GM12878 (cell line): ENCODE measurements around the gene SPAG6. TPM values are rescaled to one million over a fixed set of nuclear protein-coding genes. Genes with fewer than 3 reads are reported as not detected.

Source experiments
- CUX1 ChIP-seq: IDR thresholded peaks from 2 replicates; pipeline ENCODE4 v1.6.1; 2012; ENCODE audit warnings: improper control_type of control experiment, low read depth, low read length; ENCODE audit not compliant: insufficient replicate concordance
- HSF1 ChIP-seq: fragments of 150-350 bp; IDR thresholded peaks from 2 replicates; pipeline ENCODE4 v1.6.1; 2014; ENCODE audit warnings: mild to moderate bottlenecking, low read depth, low read length
- NR2C2 ChIP-seq: IDR thresholded peaks from 2 replicates; pipeline ENCODE4 v1.6.1; 2011; ENCODE audit warnings: borderline replicate concordance, low read depth; ENCODE audit not compliant: control insufficient read depth, insufficient read length
- polyA plus RNA-seq, 11 experiments: library from polyadenylated mRNA; depleted of rRNA in 4 of 11; unstranded in 6 of 11; stranded (reverse) in 5 of 11; fragments of >200 nt; fragmentation: Nextera tagmentation in 4 of 11; fragmentation: Illumina TruSeq in 1 of 11; extraction: Ambion mirVana in 4 of 11; extraction: Trizol in 1 of 11; gene quantifications; 1 replicate in 1 of 11; 2 replicates in 10 of 11; pipeline versions ENCODE4 v1.2.1 to v1.2.3, GENCODE V29; 2011 to 2016; ENCODE audit warnings: inconsistent platforms in 2 of 11, missing spikeins in 2 of 11, low read depth in 1 of 11
- total RNA-seq, 4 experiments: library from RNA; depleted of rRNA in 3 of 4; stranded (reverse); fragments of >200 nt in 3 of 4; fragmentation: Illumina TruSeq in 1 of 4; extraction: Trizol in 1 of 4; gene quantifications; 2 replicates each; pipeline versions ENCODE4 v1.2.1 to v1.2.3, GENCODE V29; 2013 to 2021
- TF ChIP-seq, protein P1 (sequence below): IDR thresholded peaks from 2 replicates; pipeline ENCODE4 v1.6.1; 2011; ENCODE audit warnings: borderline replicate concordance, low read depth, mild to moderate bottlenecking, moderate library complexity, mixed read lengths, low read length; ENCODE audit not compliant: insufficient read depth; ENCODE audit errors: extremely low read length
- TF ChIP-seq, protein P2 (sequence below): fragments of 450-650 bp; IDR thresholded peaks from 2 replicates; pipeline ENCODE4 v1.6.1; 2016; ENCODE audit warnings: mild to moderate bottlenecking, moderate library complexity, borderline replicate concordance

Gene SPAG6
- total and polyA plus RNA-seq, 10 of the 15 experiments (the other 5 are each of a cell fraction or from before 2014, with no cell fraction given): 0.13 to 0.99 (median 0.40) TPM; not detected in 1

DNA sequence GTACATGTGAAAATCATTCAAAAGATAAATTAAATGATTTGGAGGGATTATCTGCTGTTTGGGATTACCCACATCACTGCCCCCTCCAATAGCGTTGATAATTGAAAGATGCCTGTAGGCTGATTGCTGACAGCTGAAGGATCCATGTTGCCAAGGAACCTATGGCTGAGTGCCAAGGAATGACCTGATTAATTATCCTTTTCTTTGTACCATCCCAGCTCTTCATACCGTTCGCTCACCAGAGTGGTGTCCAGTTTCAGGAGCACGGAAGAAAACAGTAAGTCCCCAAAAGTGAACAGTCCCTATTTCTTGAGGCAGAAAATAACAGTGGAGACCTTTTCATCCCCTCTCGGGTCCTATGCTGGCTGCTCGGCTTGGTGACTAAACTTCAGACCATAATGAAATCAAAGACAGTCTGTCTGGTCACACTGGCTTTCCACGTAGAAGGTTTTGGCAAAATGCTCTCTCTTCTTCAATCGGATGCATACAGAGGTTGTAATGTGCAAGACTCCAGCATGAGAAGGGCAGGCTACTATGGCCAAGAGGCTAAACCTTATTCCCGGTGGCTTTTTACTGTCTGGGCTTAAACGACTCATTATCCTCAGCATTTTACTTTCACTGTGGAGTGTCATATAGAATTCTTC is 108.8 kb downstream of the SPAG6 start (continued):
- no peak for TF ChIP-seq CUX1
- no peak for TF ChIP-seq NR2C2
- TF ChIP-seq, protein P1, sequence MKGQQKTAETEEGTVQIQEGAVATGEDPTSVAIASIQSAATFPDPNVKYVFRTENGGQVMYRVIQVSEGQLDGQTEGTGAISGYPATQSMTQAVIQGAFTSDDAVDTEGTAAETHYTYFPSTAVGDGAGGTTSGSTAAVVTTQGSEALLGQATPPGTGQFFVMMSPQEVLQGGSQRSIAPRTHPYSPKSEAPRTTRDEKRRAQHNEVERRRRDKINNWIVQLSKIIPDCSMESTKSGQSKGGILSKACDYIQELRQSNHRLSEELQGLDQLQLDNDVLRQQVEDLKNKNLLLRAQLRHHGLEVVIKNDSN: no peak
- TF ChIP-seq HSF1: no peak
- TF ChIP-seq, protein P2, sequence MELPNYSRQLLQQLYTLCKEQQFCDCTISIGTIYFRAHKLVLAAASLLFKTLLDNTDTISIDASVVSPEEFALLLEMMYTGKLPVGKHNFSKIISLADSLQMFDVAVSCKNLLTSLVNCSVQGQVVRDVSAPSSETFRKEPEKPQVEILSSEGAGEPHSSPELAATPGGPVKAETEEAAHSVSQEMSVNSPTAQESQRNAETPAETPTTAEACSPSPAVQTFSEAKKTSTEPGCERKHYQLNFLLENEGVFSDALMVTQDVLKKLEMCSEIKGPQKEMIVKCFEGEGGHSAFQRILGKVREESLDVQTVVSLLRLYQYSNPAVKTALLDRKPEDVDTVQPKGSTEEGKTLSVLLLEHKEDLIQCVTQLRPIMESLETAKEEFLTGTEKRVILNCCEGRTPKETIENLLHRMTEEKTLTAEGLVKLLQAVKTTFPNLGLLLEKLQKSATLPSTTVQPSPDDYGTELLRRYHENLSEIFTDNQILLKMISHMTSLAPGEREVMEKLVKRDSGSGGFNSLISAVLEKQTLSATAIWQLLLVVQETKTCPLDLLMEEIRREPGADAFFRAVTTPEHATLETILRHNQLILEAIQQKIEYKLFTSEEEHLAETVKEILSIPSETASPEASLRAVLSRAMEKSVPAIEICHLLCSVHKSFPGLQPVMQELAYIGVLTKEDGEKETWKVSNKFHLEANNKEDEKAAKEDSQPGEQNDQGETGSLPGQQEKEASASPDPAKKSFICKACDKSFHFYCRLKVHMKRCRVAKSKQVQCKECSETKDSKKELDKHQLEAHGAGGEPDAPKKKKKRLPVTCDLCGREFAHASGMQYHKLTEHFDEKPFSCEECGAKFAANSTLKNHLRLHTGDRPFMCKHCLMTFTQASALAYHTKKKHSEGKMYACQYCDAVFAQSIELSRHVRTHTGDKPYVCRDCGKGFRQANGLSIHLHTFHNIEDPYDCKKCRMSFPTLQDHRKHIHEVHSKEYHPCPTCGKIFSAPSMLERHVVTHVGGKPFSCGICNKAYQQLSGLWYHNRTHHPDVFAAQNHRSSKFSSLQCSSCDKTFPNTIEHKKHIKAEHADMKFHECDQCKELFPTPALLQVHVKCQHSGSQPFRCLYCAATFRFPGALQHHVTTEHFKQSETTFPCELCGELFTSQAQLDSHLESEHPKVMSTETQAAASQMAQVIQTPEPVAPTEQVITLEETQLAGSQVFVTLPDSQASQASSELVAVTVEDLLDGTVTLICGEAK: no peak
